HCT116 (cell line): ENCODE data around the gene GSTO2. TPM values are rescaled to one million over a fixed set of nuclear protein-coding genes. Genes with fewer than 3 reads are reported as not detected.

Experiments used
- ATAC-seq: fragments of 200-7000 bp; cut with Tn5 transposase; 2 replicates; pipeline ENCODE4 v1.9.1; 2020; ENCODE audit warnings: mild to moderate bottlenecking, moderate library complexity
- BruUV-seq: library from RNA; stranded (reverse); fragments of 400-500 nt; replicated peaks from 2 replicates; lab custom pipeline; 2021; lab: Mats Ljungman, UMichigan
- CTCF ChIA-PET: fragments of 300-600 bp; sonication (Branson Sonifier 250); formaldehyde crosslinking; loops from one replicate; lab custom pipeline; 2021; ENCODE audit warnings: antibody characterized with exemption; lab: Charles Lee
- POLR2A ChIA-PET: fragments of 300-600, 350-600 bp; sonication (Branson Sonifier 250); formaldehyde crosslinking; loops from one replicate; lab custom pipeline; 2021; ENCODE audit warnings: antibody characterized with exemption; lab: Charles Lee
- RAD21 ChIA-PET, 2 experiments: fragments of 300-600 bp; sonication (Branson Sonifier 250); formaldehyde crosslinking; loops; one replicate each; lab custom pipeline; 2023; ENCODE audit warnings: low total read pairs in 2 of 2; ENCODE audit not compliant: uncharacterized antibody in 2 of 2, unreplicated experiment in 2 of 2, low non-redundant PET in 1 of 2; lab: Charles Lee
- DNase-seq: peaks from one replicate; pipeline ENCODE4 v3.0.0-alpha.2; 2010; ENCODE audit warnings: low read depth, low spot score
- H2AFZ ChIP-seq: fragments of 200-600 bp; shearing (Covaris generic), sonication (generic); 2 replicates; pipeline ENCODE4 v1.6.1; 2017; ENCODE audit warnings: low read depth, mixed run types, mixed read lengths, antibody characterized with exemption, low read length; ENCODE audit not compliant: poor library complexity, severe bottlenecking
- H3K27ac ChIP-seq: 2 replicates; pipeline ENCODE4 v1.5.1; 2012; ENCODE audit warnings: low read depth, low read length
- H3K27me3 ChIP-seq: fragments of 200-600 bp; sonication (generic); 2 replicates; pipeline ENCODE4 v1.6.1; 2016; ENCODE audit warnings: mixed run types, low read length, mixed read lengths; ENCODE audit not compliant: insufficient read depth
- H3K36me3 ChIP-seq, 2 experiments: fragments of 200-500 bp in 1 of 2; fragments of 200-600 bp in 1 of 2; sonication (Bioruptor generic) in 1 of 2; sonication (generic) in 1 of 2; 2 replicates each; pipeline versions ENCODE4 v1.5.1 to v1.6.1; 2014 to 2016; ENCODE audit warnings: low read length in 2 of 2, inconsistent platforms in 1 of 2, mixed read lengths in 1 of 2, mixed run types in 1 of 2; ENCODE audit not compliant: insufficient read depth in 2 of 2, control insufficient read depth in 1 of 2
- H3K4me1 ChIP-seq, 2 experiments: fragments of 200-600 bp in 1 of 2; sonication (generic) in 1 of 2; 2 replicates each; pipeline versions ENCODE4 v1.5.1 to v1.6.1; 2012 to 2017; ENCODE audit warnings: low read length in 2 of 2, inconsistent platforms in 1 of 2, mild to moderate bottlenecking in 1 of 2, mixed read lengths in 1 of 2, mixed run types in 1 of 2, moderate library complexity in 1 of 2; ENCODE audit not compliant: insufficient read depth in 2 of 2, control insufficient read depth in 1 of 2
- H3K4me2 ChIP-seq: fragments of 200-600 bp; sonication (generic); 2 replicates; pipeline ENCODE4 v1.6.1; 2017; ENCODE audit warnings: mixed run types, low read length, mixed read lengths
- H3K4me3 ChIP-seq, 2 experiments: fragments of 200-600 bp in 1 of 2; sonication (generic) in 1 of 2; replicated peaks in 1 of 2; 2 replicates each; pipeline ENCODE4 v1.5.1; 2011 to 2016; ENCODE audit warnings: low read length in 2 of 2, control low read depth in 1 of 2, low read depth in 1 of 2, mild to moderate bottlenecking in 1 of 2, mixed read lengths in 1 of 2, mixed run types in 1 of 2
- H3K79me2 ChIP-seq: fragments of 200-600 bp; sonication (generic); 2 replicates; pipeline ENCODE4 v1.6.1; 2017; ENCODE audit warnings: mild to moderate bottlenecking, mixed run types, low read length, moderate library complexity, mixed read lengths; ENCODE audit not compliant: insufficient read depth
- H3K9ac ChIP-seq: fragments of 200-600 bp; sonication (generic); 2 replicates; pipeline ENCODE4 v1.6.1; 2016; ENCODE audit warnings: low read length, mixed read lengths
- H3K9me2 ChIP-seq: fragments of 200-600 bp; sonication (generic), shearing (Covaris generic); 2 replicates; pipeline ENCODE4 v1.6.1; 2017; ENCODE audit warnings: mixed run types, mild to moderate bottlenecking, moderate library complexity; ENCODE audit not compliant: insufficient read depth
- H3K9me3 ChIP-seq, 2 experiments: fragments of 200-500 bp in 1 of 2; fragments of 200-600 bp in 1 of 2; sonication (Bioruptor generic) in 1 of 2; sonication (generic) in 1 of 2; 2 replicates each; pipeline ENCODE4 v1.6.1; 2014 to 2017; ENCODE audit warnings: low read length in 2 of 2, mixed read lengths in 2 of 2, inconsistent platforms in 1 of 2, low read depth in 1 of 2, mild to moderate bottlenecking in 1 of 2, mixed run types in 1 of 2, moderate library complexity in 1 of 2; ENCODE audit not compliant: control insufficient read depth in 1 of 2, insufficient read depth in 1 of 2
- H4K20me1 ChIP-seq: fragments of 200-600 bp; sonication (generic), shearing (Covaris generic); 2 replicates; pipeline ENCODE4 v1.6.1; 2017; ENCODE audit warnings: mixed run types, mild to moderate bottlenecking, moderate library complexity; ENCODE audit not compliant: insufficient read depth
- ATF3 ChIP-seq: IDR thresholded peaks from 2 replicates; pipeline ENCODE4 v1.6.1; 2012
- CBX3 ChIP-seq: IDR thresholded peaks from 2 replicates; pipeline ENCODE4 v1.6.1; 2012; ENCODE audit warnings: low read depth
- CEBPB ChIP-seq: IDR thresholded peaks from 2 replicates; pipeline ENCODE4 v1.6.1; 2012; ENCODE audit warnings: low read depth
- FOSL1 ChIP-seq: IDR thresholded peaks from 2 replicates; pipeline ENCODE4 v1.6.1; 2012; ENCODE audit warnings: low read depth
- TCF7L2 ChIP-seq: IDR thresholded peaks from 2 replicates; pipeline ENCODE4 v1.7.0; 2011; ENCODE audit warnings: borderline replicate concordance, inconsistent platforms; ENCODE audit not compliant: insufficient read depth, insufficient read length; ENCODE audit errors: extremely low read depth
- YY1 ChIP-seq: IDR thresholded peaks from 2 replicates; pipeline ENCODE4 v1.6.1; 2011; ENCODE audit warnings: low read length, low read depth, moderate library complexity, mild to moderate bottlenecking; ENCODE audit not compliant: insufficient replicate concordance; ENCODE audit errors: extremely low read depth
- ZFX ChIP-seq: fragments of 450-650 bp; IDR thresholded peaks from 2 replicates; pipeline ENCODE4 v1.6.1; 2017
- intact Hi-C: fragments of 100-400 bp; cut with micrococcal nuclease; formaldehyde crosslinking; loops from 2 replicates; pipeline ENCODE4 v1.10.0; 2022
- total RNA-seq: library from RNA; stranded (reverse); gene quantifications from one replicate; pipeline ENCODE4 v1.2.1, GENCODE V29; 2021; ENCODE audit not compliant: unreplicated experiment
- TF ChIP-seq, protein P1 (sequence below): IDR thresholded peaks from 2 replicates; pipeline ENCODE4 v1.6.1; 2012

The GSTO2 gene
- total RNA-seq, 1 experiment from 2014 or later, result 115 TPM

DNA sequence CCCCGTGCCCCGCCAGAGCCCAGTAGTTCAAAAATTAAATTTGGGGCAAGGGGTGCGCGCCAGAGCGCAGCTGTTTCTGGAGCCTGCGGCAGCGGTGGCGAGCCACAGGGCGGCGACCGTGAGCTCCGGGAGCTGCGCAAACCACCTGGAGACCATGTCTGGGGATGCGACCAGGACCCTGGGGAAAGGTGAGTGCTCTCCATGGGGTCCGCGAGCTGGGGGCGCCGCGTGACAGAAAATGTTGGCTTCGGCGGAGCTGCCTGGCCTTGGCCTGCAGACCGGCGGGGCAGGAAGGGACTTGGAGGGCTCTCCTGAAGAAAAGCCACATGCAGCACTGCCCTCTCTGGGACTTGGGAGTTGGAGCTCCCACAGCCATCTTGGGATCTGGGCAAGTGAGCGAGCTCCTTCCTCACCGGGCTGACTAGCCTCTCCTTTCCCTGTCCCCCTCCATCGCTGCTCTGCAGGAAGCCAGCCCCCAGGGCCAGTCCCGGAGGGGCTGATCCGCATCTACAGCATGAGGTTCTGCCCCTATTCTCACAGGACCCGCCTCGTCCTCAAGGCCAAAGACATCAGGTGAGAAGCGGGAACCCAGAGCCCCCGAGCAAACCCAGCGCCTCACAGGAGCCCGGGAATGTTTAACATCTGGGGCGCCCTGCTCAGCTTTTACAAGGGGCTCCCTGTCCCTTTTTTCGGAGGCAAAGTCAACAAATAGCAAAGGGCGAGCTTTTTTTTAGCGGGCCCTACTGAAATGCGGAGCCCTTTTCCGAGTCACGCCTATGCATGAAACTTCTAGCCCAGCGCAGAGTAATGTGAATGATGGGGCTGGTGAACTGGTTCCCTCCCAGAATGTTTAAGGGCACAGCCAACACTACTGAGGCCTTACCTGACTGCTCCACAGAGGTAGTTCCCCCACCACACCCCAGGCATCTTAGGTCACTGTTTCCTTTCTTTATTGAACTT, 6.1 kb downstream of the GSTO2 start (continued):
- TF ChIP-seq ATF3, result no peak
- TF ChIP-seq, protein P1, sequence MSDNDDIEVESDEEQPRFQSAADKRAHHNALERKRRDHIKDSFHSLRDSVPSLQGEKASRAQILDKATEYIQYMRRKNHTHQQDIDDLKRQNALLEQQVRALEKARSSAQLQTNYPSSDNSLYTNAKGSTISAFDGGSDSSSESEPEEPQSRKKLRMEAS, result no peak
- no peak for TF ChIP-seq FOSL1
- TF ChIP-seq CEBPB, result no peak
- no peak for TF ChIP-seq TCF7L2

DNA sequence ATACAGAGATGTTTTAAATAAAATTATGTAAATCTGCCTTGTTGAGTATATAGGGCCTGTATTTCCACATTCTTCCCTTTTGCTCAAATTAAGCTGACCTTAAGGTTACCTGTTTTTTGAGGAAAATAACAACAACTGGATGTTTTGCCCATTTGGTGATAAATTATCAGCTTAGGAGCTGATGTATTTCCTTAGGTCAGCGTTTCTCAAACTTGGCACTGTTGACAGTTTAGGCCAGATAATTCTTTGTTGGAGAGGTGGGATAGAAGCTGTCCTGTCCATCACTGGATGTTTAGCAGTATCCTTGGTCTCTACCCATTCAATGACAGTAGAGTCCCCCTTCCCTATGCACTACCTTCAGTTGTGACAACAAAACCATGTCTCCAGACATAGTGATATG, 7.2 kb downstream of the GSTO2 start:
- intact Hi-C loops, result no loop called here
- H3K36me3 ChIP-seq, result peaks cover 31 to 32% of the 10 kb centered on the region in 2 experiments; a peak in 3 of 4 replicates
- RAD21 ChIA-PET, result no interaction called here
- POLR2A ChIA-PET, result interaction anchor here (2.4 to 2.5 kb wide), 2 partner anchors 154 to 231 kb away, joined by 9 to 10 read pairs; partner anchors contain the start of gene SFR1
- H3K27me3 ChIP-seq, result no peaks in the 10 kb centered on the region
- no peak overlapping the region for H3K27ac ChIP-seq
- no TSS peak for BruUV-seq
- H2AFZ ChIP-seq, result no peak overlapping the region
- DNase-seq (no peak), ATAC-seq (no peak)
- H3K9me3 ChIP-seq, result no peaks in the 10 kb centered on the region
- H3K79me2 ChIP-seq, result peaks cover 59% of the 10 kb centered on the region
- peaks cover 12 to 19% of the 10 kb centered on the region in 2 experiments for H3K4me1 ChIP-seq
- CTCF ChIA-PET, result interaction anchor here (2.4 to 6.7 kb wide), 5 partner anchors 9 to 388 kb away, joined by 18 to 106 read pairs (median 48); partner anchors contain the start of gene CFAP58
- H4K20me1 ChIP-seq, result no peaks in the 10 kb centered on the region
- H3K4me3 ChIP-seq, result peak overlapping the region; percentile 77 to 79
- no peaks in the 10 kb centered on the region; the same call in 1 of the 2 replicates for H3K9me2 ChIP-seq
- peak overlapping the region; percentile 87 for H3K4me2 ChIP-seq
- TF ChIP-seq YY1 (no peak), CBX3 (no peak), ZFX (no peak)
- TF ChIP-seq, protein P1, result no peak
- peak overlapping the region; percentile 88 for H3K9ac ChIP-seq
